Measurements from ENCODE around the gene CEP104. TPM values are rescaled to one million over a fixed set of nuclear protein-coding genes. Genes with fewer than 3 reads are reported as not detected.

The CEP104 gene
- total RNA-seq, 1 experiment from 2014 or later: 44.1 TPM

- Histone ChIP-seq H3K9ac (ENCODE audit: low read length) (no peak overlapping the region), H2AFZ (ENCODE audit: low read depth, low read length, poor library complexity, severe bottlenecking) (no peak overlapping the region), H3K36me3 (ENCODE audit: control insufficient read depth in 1 of 2, insufficient read depth in 2 of 2, low read length in 2 of 2) (peaks cover 5% of the 10 kb centered on the region in 2 experiments; a peak in 3 of 4 replicates), H3K27me3 (ENCODE audit: insufficient read depth, low read length) (no peaks in the 10 kb centered on the region), H3K4me2 (ENCODE audit: low read length) (no peak overlapping the region), H3K79me2 (ENCODE audit: insufficient read depth, low read length) (no peaks in the 10 kb centered on the region), H4K20me1 (ENCODE audit: insufficient read depth) (no peaks in the 10 kb centered on the region), H3K27ac (ENCODE audit: low read depth, low read length) (no peak overlapping the region), H3K9me3 (ENCODE audit: control insufficient read depth in 1 of 2, insufficient read depth in 1 of 2, low read depth in 1 of 2, low read length in 2 of 2) (no peaks in the 10 kb centered on the region), H3K4me3 (replicated peaks in 1 of 2; ENCODE audit: low read depth in 1 of 2, low read length in 2 of 2) (no peak overlapping the region), H3K4me1 (ENCODE audit: control insufficient read depth in 1 of 2, insufficient read depth in 2 of 2, low read length in 2 of 2) (no peaks in the 10 kb centered on the region), H3K9me2 (ENCODE audit: insufficient read depth) (no peaks in the 10 kb centered on the region)
- ChIA-PET POLR2A (no interaction called here), CTCF (no interaction called here), RAD21 (ENCODE audit: low non-redundant PET in 1 of 2, low total read pairs in 2 of 2, uncharacterized antibody in 2 of 2, unreplicated experiment in 2 of 2) (no interaction called here)
- intact Hi-C loops (cut with micrococcal nuclease): no loop called here
- no TSS peak for BruUV-seq (replicated peaks)
- no peak for ATAC-seq
- TF ChIP-seq SP1 (IDR thresholded peaks at IDR 0.05; ENCODE audit: low read depth): no peak
- TF ChIP-seq YY1 (IDR thresholded peaks at IDR 0.05; ENCODE audit: extremely low read depth, insufficient replicate concordance, low read depth, low read length): no peak
- TF ChIP-seq EZH2 (IDR thresholded peaks at IDR 0.05): no peak
- no peak for DNase-seq (ENCODE audit: low read depth, low spot score)
Measured at GRCh38 chr1:3838788-3839187, 18.2 kb downstream of the CEP104 start.

GRCh38 chr1:3837685-3838084 lies 19.3 kb downstream of the CEP104 start:
- H3K27ac ChIP-seq (ENCODE audit: low read depth, low read length): no peak overlapping the region
- no peak for DNase-seq (ENCODE audit: low read depth, low spot score)
- H4K20me1 ChIP-seq (ENCODE audit: insufficient read depth): no peaks in the 10 kb centered on the region
- H3K4me3 ChIP-seq (replicated peaks in 1 of 2; ENCODE audit: low read depth in 1 of 2, low read length in 2 of 2): no peak overlapping the region
- POLR2A ChIA-PET: no interaction called here
- no peaks in the 10 kb centered on the region for H3K9me3 ChIP-seq (ENCODE audit: control insufficient read depth in 1 of 2, insufficient read depth in 1 of 2, low read depth in 1 of 2, low read length in 2 of 2)
- CTCF ChIA-PET: no interaction called here
- H3K36me3 ChIP-seq (ENCODE audit: control insufficient read depth in 1 of 2, insufficient read depth in 2 of 2, low read length in 2 of 2): peaks cover 5 to 7% of the 10 kb centered on the region in 2 experiments; a peak in 3 of 4 replicates
- no peak overlapping the region for H2AFZ ChIP-seq (ENCODE audit: low read depth, low read length, poor library complexity, severe bottlenecking)
- H3K4me2 ChIP-seq (ENCODE audit: low read length): no peak overlapping the region
- no peaks in the 10 kb centered on the region for H3K79me2 ChIP-seq (ENCODE audit: insufficient read depth, low read length)
- TF ChIP-seq SRF (IDR thresholded peaks at IDR 0.05; ENCODE audit: low read depth): no peak
- no peaks in the 10 kb centered on the region for H3K4me1 ChIP-seq (ENCODE audit: control insufficient read depth in 1 of 2, insufficient read depth in 2 of 2, low read length in 2 of 2)
- ATAC-seq: no peak
- RAD21 ChIA-PET (ENCODE audit: low non-redundant PET in 1 of 2, low total read pairs in 2 of 2, uncharacterized antibody in 2 of 2, unreplicated experiment in 2 of 2): no interaction called here
- no peaks in the 10 kb centered on the region for H3K9me2 ChIP-seq (ENCODE audit: insufficient read depth)
- intact Hi-C loops (cut with micrococcal nuclease): no loop called here
- BruUV-seq (replicated peaks): no TSS peak
- no peak overlapping the region for H3K9ac ChIP-seq (ENCODE audit: low read length)
- no peaks in the 10 kb centered on the region for H3K27me3 ChIP-seq (ENCODE audit: insufficient read depth, low read length)

Measured in HCT116 (cell line).